Measurements from ENCODE around the gene ETAA1. TPM values are rescaled to one million over a fixed set of nuclear protein-coding genes. Genes with fewer than 3 reads are reported as not detected.
A peak's percentile ranks its signal among the peaks of the same experiment; 100 is the strongest.

Gene ETAA1
- total RNA-seq, 1 experiment from 2014 or later: 18.8 TPM

DNA sequence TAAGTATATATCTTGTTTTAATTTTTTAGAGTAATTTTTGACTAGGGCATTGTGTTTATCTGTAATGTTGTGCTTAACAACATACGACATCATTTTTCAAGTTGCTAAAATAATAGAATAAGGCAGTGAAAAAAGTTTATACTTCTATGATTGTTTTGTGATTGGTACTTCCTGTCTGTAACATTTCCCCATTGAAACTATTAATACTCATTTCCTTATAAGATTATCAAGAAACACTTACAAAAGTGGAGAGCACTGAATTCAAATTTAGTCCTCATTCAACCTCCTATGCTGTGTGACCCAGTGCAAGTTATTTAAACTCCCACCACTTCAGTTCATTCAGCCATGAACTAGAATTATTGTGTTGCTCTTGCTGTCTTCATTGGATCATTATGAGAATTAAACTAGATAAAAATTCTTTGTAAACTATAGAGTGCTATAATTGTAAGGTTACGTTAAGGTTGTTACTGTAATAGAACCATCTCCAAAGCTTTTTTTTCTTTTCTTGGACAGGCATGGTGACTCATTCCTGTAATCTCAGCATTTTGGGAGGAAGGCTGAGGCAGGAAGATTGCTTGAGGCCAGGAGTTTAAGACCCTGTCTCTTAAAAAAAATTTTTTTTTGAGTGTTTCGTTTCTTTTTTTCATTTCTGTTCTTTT, 2.8 kb downstream of the ETAA1 start:
- no peak overlapping the region for H2BK12ac ChIP-seq (ENCODE audit: insufficient read length, low read depth, low read length)
- peaks cover 11 to 19% of the 10 kb centered on the region in 2 experiments for H3K4me1 Mint-ChIP-seq
- H3K79me1 ChIP-seq (ENCODE audit: insufficient read depth, low read depth, low read length, poor library complexity, severe bottlenecking): no peaks in the 10 kb centered on the region
- H3K9me3 ChIP-seq (ENCODE audit: control insufficient read depth, low read depth, low read length): no peaks in the 10 kb centered on the region
- TF ChIP-seq, protein P1, sequence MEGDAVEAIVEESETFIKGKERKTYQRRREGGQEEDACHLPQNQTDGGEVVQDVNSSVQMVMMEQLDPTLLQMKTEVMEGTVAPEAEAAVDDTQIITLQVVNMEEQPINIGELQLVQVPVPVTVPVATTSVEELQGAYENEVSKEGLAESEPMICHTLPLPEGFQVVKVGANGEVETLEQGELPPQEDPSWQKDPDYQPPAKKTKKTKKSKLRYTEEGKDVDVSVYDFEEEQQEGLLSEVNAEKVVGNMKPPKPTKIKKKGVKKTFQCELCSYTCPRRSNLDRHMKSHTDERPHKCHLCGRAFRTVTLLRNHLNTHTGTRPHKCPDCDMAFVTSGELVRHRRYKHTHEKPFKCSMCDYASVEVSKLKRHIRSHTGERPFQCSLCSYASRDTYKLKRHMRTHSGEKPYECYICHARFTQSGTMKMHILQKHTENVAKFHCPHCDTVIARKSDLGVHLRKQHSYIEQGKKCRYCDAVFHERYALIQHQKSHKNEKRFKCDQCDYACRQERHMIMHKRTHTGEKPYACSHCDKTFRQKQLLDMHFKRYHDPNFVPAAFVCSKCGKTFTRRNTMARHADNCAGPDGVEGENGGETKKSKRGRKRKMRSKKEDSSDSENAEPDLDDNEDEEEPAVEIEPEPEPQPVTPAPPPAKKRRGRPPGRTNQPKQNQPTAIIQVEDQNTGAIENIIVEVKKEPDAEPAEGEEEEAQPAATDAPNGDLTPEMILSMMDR (conservative IDR thresholded peaks at IDR 0.05): no peak
- H4K8ac ChIP-seq (replicated peaks; ENCODE audit: insufficient read length, low read depth, low read length): no peak overlapping the region
- no peak overlapping the region for H3K9ac ChIP-seq (ENCODE audit: extremely low read depth, insufficient read length, low read length)
- no peak overlapping the region for H3K27ac ChIP-seq (ENCODE audit: insufficient read length, low read depth, low read length)
- WGBS (ENCODE audit: extremely low coverage, insufficient read length, low lambda C conversion rate): no CpG with 5 or more reads among the region's 3 CpGs
- H2BK5ac ChIP-seq (ENCODE audit: insufficient read length, low read length): no peak overlapping the region
- peak overlapping the region in 1 of 3 experiments; percentile 65; a peak in 1 of 7 replicates for H3K27ac Mint-ChIP-seq
- H4K20me1 ChIP-seq (ENCODE audit: control insufficient read depth, insufficient read depth, insufficient read length): no peaks in the 10 kb centered on the region
- H3K18ac ChIP-seq (ENCODE audit: insufficient read length, low read depth, low read length): no peak overlapping the region
- H2AK5ac ChIP-seq (ENCODE audit: insufficient read length, low read length): no peak overlapping the region
- no peaks in the 10 kb centered on the region for H3K27me3 Mint-ChIP-seq (ENCODE audit: low read depth)
- H2BK15ac ChIP-seq (ENCODE audit: low read depth, low read length): no peak overlapping the region
- no peak overlapping the region for H3K14ac ChIP-seq (ENCODE audit: insufficient read depth, low read length)
- no peaks in the 10 kb centered on the region; a peak in 1 of 5 replicates for H3K9me3 Mint-ChIP-seq
- H3K23me2 ChIP-seq (ENCODE audit: insufficient read length, low read depth, low read length, poor library complexity, severe bottlenecking): peaks cover 3% of the 10 kb centered on the region
- H3K27me3 ChIP-seq (ENCODE audit: insufficient read depth, low read length): no peaks in the 10 kb centered on the region
- H4K91ac ChIP-seq (ENCODE audit: insufficient read length, low read depth, low read length): no peak overlapping the region
- no peak overlapping the region for H3K4ac ChIP-seq (ENCODE audit: low read depth, low read length)
- H3K36me3 Mint-ChIP-seq (ENCODE audit: insufficient read depth in 1 of 3, low read depth in 3 of 3): peaks cover 9 to 42% (median 32%) of the 10 kb centered on the region in 3 experiments
- H3K4me1 ChIP-seq (ENCODE audit: insufficient read depth, low read length): no peaks in the 10 kb centered on the region
- no peak overlapping the region for H2AFZ ChIP-seq (ENCODE audit: low read length)
- H4K5ac ChIP-seq (ENCODE audit: insufficient read length, low read depth, low read length): no peak overlapping the region
- no peak overlapping the region for H3K4me3 Mint-ChIP-seq
- H3K56ac ChIP-seq (ENCODE audit: insufficient read length, low read depth, low read length): no peak overlapping the region
- no peak overlapping the region for H2BK20ac ChIP-seq (ENCODE audit: low read depth, low read length, poor library complexity, severe bottlenecking)
- no peak overlapping the region for H2BK120ac ChIP-seq (ENCODE audit: low read depth, low read length, poor library complexity, severe bottlenecking)
- H3K23ac ChIP-seq (ENCODE audit: insufficient read length, low read depth, low read length): no peak overlapping the region
- DNase-seq: no peak
- H3K79me2 ChIP-seq (ENCODE audit: insufficient read depth, low read length): no peaks in the 10 kb centered on the region; the same call in 1 of the 2 replicates
- H3T11ph ChIP-seq (ENCODE audit: low read length): no peak overlapping the region
- no peak overlapping the region for H3K4me2 ChIP-seq (ENCODE audit: insufficient read depth, insufficient read length, low read length)
